K562 (cell line): Measurements from ENCODE around the gene PTPN20. TPM values are rescaled to one million over a fixed set of nuclear protein-coding genes. Genes with fewer than 3 reads are reported as not detected.

Experiments
- ATAC-seq: fragments of 200-7000 bp; cut with Tn5 transposase; 3 replicates; pipeline ENCODE4 v1.9.1; 2020; ENCODE audit warnings: moderate library complexity
- BruUV-seq: library from RNA; stranded (reverse); fragments of 400-500 nt; replicated peaks from 2 replicates; lab custom pipeline; 2021; lab: Mats Ljungman, UMichigan
- CTCF ChIA-PET: fragments of 300-600 bp; formaldehyde crosslinking; extraction: SDS; loops from one replicate; lab custom pipeline; 2021; ENCODE audit warnings: low intra/inter-chr PET ratio; lab: Yijun Ruan, JAX
- POLR2A ChIA-PET: fragments of 300-600, 350-650 bp; sonication (Branson Sonifier 250); formaldehyde crosslinking; extraction: SDS; loops from one replicate; lab custom pipeline; 2021; ENCODE audit warnings: antibody characterized with exemption, inconsistent platforms; lab: Yijun Ruan, JAX
- DNase-seq, 4 experiments: peaks; one replicate each; pipeline versions ENCODE4 v3.0.0 to v3.0.0-alpha.2; 2011 to 2018; ENCODE audit warnings: low spot score in 3 of 4, mixed read lengths in 3 of 4; ENCODE audit errors: extremely low read depth in 1 of 4
- FAIRE-seq: peaks from 2 replicates; lab custom pipeline; 2011; peaks lifted over from hg19 to GRCh38; lab: Jason Lieb, UNC
- H2AFZ ChIP-seq: 2 replicates; pipeline ENCODE4 v1.6.0; 2011; ENCODE audit warnings: low read depth, low read length, control low read depth, inconsistent platforms
- H3K27ac ChIP-seq: fragments of 200-600 bp; 3 replicates; pipeline ENCODE4 v1.8.0; 2011; ENCODE audit warnings: low read depth, mild to moderate bottlenecking, control low read depth, inconsistent platforms, low read length, moderate library complexity, mixed read lengths; ENCODE audit errors: extremely low read depth
- H3K27me3 ChIP-seq, 2 experiments: fragments of 300-600 bp in 1 of 2; 2 replicates in 1 of 2; 3 replicates in 1 of 2; pipeline versions ENCODE4 v1.6.0 to v1.8.0; 2011; ENCODE audit warnings: inconsistent platforms in 2 of 2, low read length in 2 of 2, mild to moderate bottlenecking in 1 of 2, mixed read lengths in 1 of 2, moderate library complexity in 1 of 2; ENCODE audit not compliant: control insufficient read depth in 2 of 2, insufficient read depth in 2 of 2
- H3K36me3 ChIP-seq: fragments of 300-600 bp; 3 replicates; pipeline ENCODE4 v1.8.0; 2011; ENCODE audit warnings: mild to moderate bottlenecking, low read length, inconsistent platforms; ENCODE audit not compliant: control insufficient read depth, insufficient read depth
- H3K4me1 ChIP-seq, 2 experiments: fragments of 200-600 bp in 1 of 2; replicated peaks in 1 of 2; 2 replicates in 1 of 2; 3 replicates in 1 of 2; pipeline versions ENCODE4 v1.5.1 to v1.8.0; 2011; ENCODE audit warnings: inconsistent platforms in 2 of 2, low read length in 2 of 2, mild to moderate bottlenecking in 1 of 2, mixed read lengths in 1 of 2, moderate library complexity in 1 of 2; ENCODE audit not compliant: control insufficient read depth in 2 of 2, insufficient read depth in 2 of 2
- H3K4me2 ChIP-seq: 2 replicates; pipeline ENCODE4 v1.6.1; 2011; ENCODE audit warnings: low read length, control low read depth, inconsistent platforms, mixed read lengths; ENCODE audit not compliant: insufficient read depth
- H3K4me3 ChIP-seq: fragments of 200-600 bp; sonication (generic), shearing (Covaris generic); 2 replicates; pipeline ENCODE4 v1.5.1; 2016; ENCODE audit warnings: control low read depth, inconsistent platforms
- H3K79me2 ChIP-seq: fragments of 200-600 bp; 3 replicates; pipeline ENCODE4 v1.8.0; 2011; ENCODE audit warnings: low read length, inconsistent platforms; ENCODE audit not compliant: control insufficient read depth, insufficient read depth
- H3K9ac ChIP-seq, 2 experiments: 2 replicates each; pipeline versions ENCODE4 v1.6.0 to v1.6.1; 2011; ENCODE audit warnings: low read depth in 2 of 2, low read length in 2 of 2, control low read depth in 1 of 2, inconsistent platforms in 1 of 2, mild to moderate bottlenecking in 1 of 2, mixed read lengths in 1 of 2; ENCODE audit not compliant: insufficient read depth in 1 of 2
- H3K9me1 ChIP-seq: one replicate; pipeline ENCODE4 v1.6.0; 2011; ENCODE audit warnings: inconsistent platforms, mild to moderate bottlenecking, low read length, moderate library complexity; ENCODE audit not compliant: control insufficient read depth, insufficient read depth
- H3K9me3 ChIP-seq: replicated peaks from 2 replicates; pipeline ENCODE4 v1.5.1; 2011; ENCODE audit warnings: low read depth, low read length, inconsistent platforms; ENCODE audit not compliant: control insufficient read depth, insufficient read depth
- H4K20me1 ChIP-seq: replicated peaks from 2 replicates; pipeline ENCODE4 v1.6.1; 2011; ENCODE audit warnings: low read length, inconsistent platforms, mixed read lengths; ENCODE audit not compliant: control insufficient read depth, insufficient read depth
- CBFA2T3 ChIP-seq: fragments of 450-650 bp; IDR thresholded peaks from 2 replicates; pipeline ENCODE4 v1.6.1; 2017
- LCOR ChIP-seq: sonication (generic); formaldehyde crosslinking; IDR thresholded peaks from 2 replicates; pipeline ENCODE4 v1.8.0; 2022; ENCODE audit warnings: mild to moderate bottlenecking, missing genetic modification reagents
- PKNOX1 ChIP-seq: fragments of 450-650 bp; IDR thresholded peaks from 2 replicates; pipeline ENCODE4 v1.6.1; 2016
- SIN3B ChIP-seq: fragments of 450-650 bp; IDR thresholded peaks from 2 replicates; pipeline ENCODE4 v1.6.1; 2017; ENCODE audit warnings: low read depth, mild to moderate bottlenecking, moderate library complexity
- WGBS: fragments of 100-300 bp; shearing (Covaris generic); methylation state at CpG from one replicate; pipeline ENCODE4 v1.1.6; 2016; ENCODE audit warnings: low coverage, mixed read lengths; ENCODE audit not compliant: insufficient coverage; ENCODE audit errors: missing lambda C conversion rate; 5-methylcytosine and 5-hydroxymethylcytosine counted together
- in situ Hi-C: fragments of 300-500 bp; cut with MboI; formaldehyde crosslinking; loops from 4 replicates; pipeline ENCODE4 v1.15.0; 2018; ENCODE audit warnings: inconsistent platforms, mixed read lengths
- intact Hi-C: fragments of 100-400 bp; cut with micrococcal nuclease; formaldehyde crosslinking; loops from 2 replicates; pipeline ENCODE4 v1.14.2; 2022
- polyA plus RNA-seq, 8 experiments: library from polyadenylated mRNA; depleted of rRNA in 4 of 8; stranded (reverse) in 5 of 8; unstranded in 3 of 8; fragments of >200 nt; fragmentation: Nextera tagmentation in 2 of 8; fragmentation: Illumina TruSeq in 1 of 8; extraction: Ambion mirVana in 2 of 8; extraction: Trizol in 1 of 8; gene quantifications; 2 replicates each; pipeline versions ENCODE4 v1.2.1 to v1.2.3, GENCODE V29; 2011 to 2014; ENCODE audit warnings: inconsistent platforms in 1 of 8, missing spikeins in 1 of 8
- total RNA-seq, 7 experiments: library from RNA; depleted of rRNA in 6 of 7; stranded (reverse); fragments of >200 nt in 6 of 7; fragmentation: Illumina TruSeq in 2 of 7; extraction: Trizol in 2 of 7; gene quantifications; 2 replicates each; pipeline versions ENCODE4 v1.2.1 to v1.2.3, GENCODE V29; 2011 to 2021; ENCODE audit warnings: low replicate concordance in 1 of 7
- TF ChIP-seq, protein P1 (sequence below), 2 experiments: fragments of 450-650 bp; IDR thresholded peaks; 2 replicates each; pipeline ENCODE4 v1.6.1; 2016

The PTPN20 gene
- total and polyA plus RNA-seq, 9 of the 15 experiments (the other 6 are each of a cell fraction or from before 2014, with no cell fraction given) = 0.03 to 0.18 (median 0.10) TPM; not detected in 6

DNA sequence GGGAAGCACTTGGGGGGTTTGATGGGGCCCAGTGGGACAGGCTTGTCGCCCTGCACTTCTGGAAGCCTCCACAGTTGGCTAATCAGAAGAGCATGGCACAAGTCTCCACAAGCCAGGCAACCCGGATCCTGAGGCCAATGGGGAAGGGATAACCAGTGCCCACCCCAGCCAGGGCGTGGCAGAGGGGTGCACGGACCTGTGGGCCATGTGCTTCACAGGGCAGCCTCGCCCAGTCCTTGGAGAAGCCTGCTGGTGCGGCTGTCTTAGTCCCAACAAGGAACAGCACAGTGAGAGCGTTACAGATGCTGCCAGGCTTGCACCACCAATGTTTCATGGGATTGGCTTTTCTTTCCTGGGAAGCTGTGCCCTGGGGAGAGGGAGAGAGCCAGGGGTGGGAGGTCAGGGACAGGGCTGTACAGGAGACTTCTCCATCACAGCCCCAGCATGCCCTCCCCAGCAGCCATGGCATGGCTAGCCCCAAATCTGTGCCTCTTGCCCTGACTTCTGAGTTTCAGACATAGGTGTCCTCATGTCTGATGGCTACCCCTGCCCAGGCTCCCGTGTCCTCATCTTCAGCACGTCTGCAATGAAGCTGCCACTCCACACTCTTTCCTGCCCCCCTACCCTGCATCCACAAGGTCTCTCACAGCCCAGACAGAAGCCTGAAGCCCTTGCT lies 116.0 kb downstream of the PTPN20 start:
- no peaks in the 10 kb centered on the region for H3K79me2 ChIP-seq
- no peak overlapping the region for H3K4me3 ChIP-seq
- ChIA-PET POLR2A (interaction anchor here (1.2 kb wide), 1 partner anchor 18 kb away, joined by 4 read pairs; no protein-coding TSS in a partner anchor), CTCF (no interaction called here)
- no peak overlapping the region for H3K9ac ChIP-seq
- no peaks in the 10 kb centered on the region for H3K9me3 ChIP-seq
- intact Hi-C loops = no loop called here
- ATAC-seq = no peak
- no peak for TF ChIP-seq CBFA2T3
- TF ChIP-seq LCOR (CRISPR knock-in tag) = no peak
- no peak for TF ChIP-seq SIN3B
- TF ChIP-seq PKNOX1 = no peak
- TF ChIP-seq, protein P1, sequence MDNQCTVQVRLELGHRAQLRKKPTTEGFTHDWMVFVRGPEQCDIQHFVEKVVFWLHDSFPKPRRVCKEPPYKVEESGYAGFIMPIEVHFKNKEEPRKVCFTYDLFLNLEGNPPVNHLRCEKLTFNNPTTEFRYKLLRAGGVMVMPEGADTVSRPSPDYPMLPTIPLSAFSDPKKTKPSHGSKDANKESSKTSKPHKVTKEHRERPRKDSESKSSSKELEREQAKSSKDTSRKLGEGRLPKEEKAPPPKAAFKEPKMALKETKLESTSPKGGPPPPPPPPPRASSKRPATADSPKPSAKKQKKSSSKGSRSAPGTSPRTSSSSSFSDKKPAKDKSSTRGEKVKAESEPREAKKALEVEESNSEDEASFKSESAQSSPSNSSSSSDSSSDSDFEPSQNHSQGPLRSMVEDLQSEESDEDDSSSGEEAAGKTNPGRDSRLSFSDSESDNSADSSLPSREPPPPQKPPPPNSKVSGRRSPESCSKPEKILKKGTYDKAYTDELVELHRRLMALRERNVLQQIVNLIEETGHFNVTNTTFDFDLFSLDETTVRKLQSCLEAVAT (IDR thresholded peaks at IDR 0.05) = no peak
- H4K20me1 ChIP-seq = peaks cover 11% of the 10 kb centered on the region
- H2AFZ ChIP-seq = no peak overlapping the region
- H3K9me1 ChIP-seq = peaks cover 2% of the 10 kb centered on the region
- DNase-seq = no peak
- no peak for FAIRE-seq
- H3K27me3 ChIP-seq = peaks cover 3 to 43% of the 10 kb centered on the region in 2 experiments; a peak in 3 of 5 replicates
- no peak overlapping the region for H3K27ac ChIP-seq
- WGBS = under 1% methylated on average over 9 of the region's 9 CpGs
- BruUV-seq = no TSS peak
- in situ Hi-C loops = no loop called here
- H3K36me3 ChIP-seq = no peaks in the 10 kb centered on the region
- no peak overlapping the region for H3K4me2 ChIP-seq
- H3K4me1 ChIP-seq = 0 out of 5 replicates have a peak, but pooled peaks cover 0 to 3% of the 10 kb centered on the region in 2 experiments
